Stimulated activated CD8-positive, alpha-beta memory T cell treated with anti-CD3 and anti-CD28 coated beads, Interleukin-4, amount 100 ng/mL, for 4 hours (primary cell): Measurements from ENCODE around the gene UBTD1.
"Not testable (repeated sequence)": the region's sequence is repeated elsewhere in the genome, so short reads cannot be mapped to it uniquely, and the experiment has no call there.

Source experiments
- DNase-seq, 2 donors: peaks; one replicate each; pipeline ENCODE4 v3.0.0-alpha.2; 2020; ENCODE audit warnings: low read depth in 2 of 2, low spot score in 1 of 2

The UBTD1 gene

GRCh38 chr10:97514344-97514743 is 15.6 kb downstream of the UBTD1 start:
- DNase-seq = no peak

- DNase-seq = no peak
These were observed 16.7 kb downstream of the UBTD1 start for GRCh38 chr10:97515271-97515978.

- no peak for DNase-seq
These were observed 18.5 kb downstream of the UBTD1 start for GRCh38 chr10:97517096-97517750.

- no peak for DNase-seq
These were observed 19.1 kb downstream of the UBTD1 start for GRCh38 chr10:97517778-97518300.

- DNase-seq = no peak
These were observed 19.7 kb downstream of the UBTD1 start for GRCh38 chr10:97518301-97519043.

DNA sequence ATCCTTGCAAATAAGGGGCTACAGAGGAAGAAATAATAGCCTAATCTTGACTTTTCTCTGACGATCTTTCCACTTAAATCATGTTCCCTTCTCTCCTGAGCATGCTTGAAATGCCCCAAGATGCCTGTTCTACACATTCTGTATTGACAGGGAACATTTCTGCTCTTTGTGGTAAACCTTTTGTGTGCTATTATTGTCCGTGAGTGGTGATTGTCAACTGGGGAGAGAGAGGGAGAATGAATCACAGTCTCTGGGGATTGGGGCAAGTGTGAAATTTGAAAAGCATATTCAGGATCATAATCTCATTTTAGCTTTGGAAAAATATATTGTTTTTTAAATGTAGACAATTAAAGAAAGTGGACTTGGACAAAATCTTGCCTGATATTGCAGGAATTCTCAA is 20.6 kb downstream of the UBTD1 start:
- no peak for DNase-seq

- DNase-seq = no peak
These were observed 21.8 kb downstream of the UBTD1 start for GRCh38 chr10:97520520-97520919.

GRCh38 chr10:97520978-97521761 is 22.4 kb downstream of the UBTD1 start:
- no peak for DNase-seq

- DNase-seq = no peak
These were observed 23.3 kb downstream of the UBTD1 start for GRCh38 chr10:97522071-97522470.

DNA sequence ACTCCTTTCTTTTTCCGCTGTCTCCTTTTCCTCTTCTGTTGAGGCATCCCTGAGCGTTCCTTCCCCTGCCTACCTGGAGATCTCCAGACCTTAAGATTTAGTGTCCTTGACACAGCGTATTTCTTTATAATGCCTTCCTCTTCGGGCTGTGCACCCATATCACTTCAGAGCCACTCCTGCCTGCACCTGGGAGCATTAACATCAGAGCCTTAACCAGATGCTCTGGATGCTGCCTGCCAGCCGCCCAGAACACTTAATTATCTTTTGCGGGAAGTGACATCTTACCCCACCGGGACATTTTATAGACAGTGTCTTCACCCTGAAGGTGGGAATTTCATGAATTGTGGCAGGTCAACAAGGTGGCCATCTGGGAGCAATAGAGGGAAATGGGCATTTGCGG is 24.2 kb downstream of the UBTD1 start:
- no peak for DNase-seq

DNA sequence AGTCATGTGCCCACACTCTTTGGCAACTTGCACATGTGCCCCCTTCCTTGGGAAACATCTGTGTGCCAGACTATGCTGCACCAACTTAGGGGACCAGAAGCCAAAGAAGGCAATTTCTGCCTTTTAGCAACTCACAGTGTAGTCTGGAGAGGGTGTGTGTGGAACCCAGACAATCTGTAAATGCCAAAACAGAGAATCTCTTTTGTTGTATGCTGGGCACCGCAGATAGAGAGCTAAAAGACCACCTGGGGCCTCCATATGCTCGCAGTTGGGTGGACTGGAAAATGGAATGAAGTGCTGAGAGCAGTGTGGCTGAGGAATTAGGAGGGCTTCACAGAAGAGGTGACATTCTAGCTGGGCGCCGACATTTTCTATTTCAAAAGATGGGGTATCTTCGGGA is 26.4 kb downstream of the UBTD1 start:
- DNase-seq = no peak

- DNase-seq = no peak
These were observed 27.0 kb downstream of the UBTD1 start for GRCh38 chr10:97525683-97526110.

- DNase-seq = not testable (repeated sequence)
These were observed 30.2 kb downstream of the UBTD1 start for GRCh38 chr10:97528876-97529275.

- DNase-seq = no peak
These were observed 31.2 kb downstream of the UBTD1 start for GRCh38 chr10:97529685-97530465.

DNA sequence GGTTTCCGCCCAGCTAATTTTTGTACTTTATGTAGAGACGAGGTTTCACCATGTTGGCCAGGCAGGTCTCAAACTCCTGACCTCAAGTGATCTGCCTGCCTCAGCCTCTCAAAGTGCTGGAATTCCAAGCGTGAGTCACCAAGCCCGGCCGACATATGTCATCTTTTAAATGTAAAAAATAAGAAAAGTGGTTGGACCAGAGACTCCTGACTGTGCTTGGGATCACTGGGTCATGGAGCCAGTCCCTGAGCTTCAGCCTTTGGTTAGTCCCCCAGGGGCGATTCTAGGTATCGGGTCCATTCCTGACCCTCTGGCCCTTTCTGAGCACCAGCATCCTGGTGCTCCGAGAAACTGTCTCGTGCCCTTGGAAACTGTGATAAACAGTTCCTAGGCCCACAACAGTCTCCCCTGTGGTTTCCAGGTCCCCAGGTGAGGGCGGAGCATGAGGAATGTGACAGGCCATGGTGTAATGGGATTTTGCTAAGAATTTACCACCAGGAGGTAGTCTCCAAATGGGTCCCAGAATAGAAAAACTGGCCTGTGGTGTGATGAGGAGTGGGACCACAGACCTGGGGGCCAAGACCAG is 32.8 kb downstream of the UBTD1 start:
- DNase-seq = no peak

- no peak for DNase-seq
These were observed 34.4 kb downstream of the UBTD1 start for GRCh38 chr10:97532935-97533671.

- DNase-seq = no peak
These were observed 35.2 kb downstream of the UBTD1 start for GRCh38 chr10:97533888-97534287.

DNA sequence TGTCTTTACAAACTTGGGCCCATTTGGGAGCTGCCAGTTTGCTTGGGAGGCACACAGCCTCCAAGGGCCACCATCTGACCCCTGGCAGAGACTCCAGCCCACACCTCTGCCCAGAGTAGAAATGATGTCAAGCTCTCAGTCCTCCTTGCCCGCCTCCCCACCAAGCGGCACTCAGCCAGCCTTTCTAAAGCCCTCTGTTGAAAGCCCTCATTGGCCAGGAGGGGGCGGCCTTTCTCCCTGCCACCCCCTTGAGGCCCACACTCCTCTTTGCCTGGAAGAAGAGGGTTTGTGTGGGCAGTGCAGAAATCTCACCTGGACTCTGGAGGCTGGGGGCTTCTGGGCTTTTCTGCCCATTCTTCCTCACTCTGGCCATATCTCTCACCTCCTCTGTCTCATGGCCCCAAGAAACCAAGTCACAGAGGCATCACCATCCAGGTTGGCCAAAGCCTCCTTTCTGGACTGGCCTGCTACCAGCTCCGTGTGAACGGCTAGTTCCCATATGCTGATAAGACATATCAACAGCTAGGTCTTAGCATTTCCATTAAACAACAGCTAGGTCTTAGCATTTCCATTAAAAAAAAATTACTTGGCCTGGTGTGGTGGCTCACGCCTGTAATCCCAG is 36.1 kb downstream of the UBTD1 start:
- no peak for DNase-seq
